Spleen (tissue), 7 donors: Measurements from ENCODE around the gene RFTN1.

Experiments used
- POLR2A ChIP-seq, 3 donors: fragments of 450-650 bp; IDR thresholded peaks; one replicate each; pipeline ENCODE4 v1.5.1; 2017; ENCODE audit warnings: antibody characterized with exemption in 3 of 3, mild to moderate bottlenecking in 1 of 3
- POLR2AphosphoS5 ChIP-seq, 3 donors: sonication (generic); formaldehyde crosslinking; IDR thresholded peaks; one replicate each; pipeline ENCODE4 v1.5.1; 2017; ENCODE audit warnings: antibody characterized with exemption in 3 of 3
- TF ChIP-seq, protein P1 (sequence below), 11 experiments: fragments of 200-600 bp in 7 of 11; fragments of 450-650 bp in 4 of 11; sonication (generic) in 4 of 11; IDR thresholded peaks in 8 of 11; conservative IDR thresholded peaks in 3 of 11; 1 replicate in 7 of 11; 2 replicates in 4 of 11; pipeline versions ENCODE4 v1.4.0 to v1.8.0; 2016 to 2021; ENCODE audit warnings: antibody characterized with exemption in 11 of 11, inconsistent platforms in 4 of 11, mild to moderate bottlenecking in 1 of 11
- donor health status: DM: no; HTN: no; CAD: no; lungs with moderate emphysema.
- donor health status: DM: no; HTN: no; CAD: no.
- donor health status: DM: no; HTN: no; CAD: no.

DNA sequence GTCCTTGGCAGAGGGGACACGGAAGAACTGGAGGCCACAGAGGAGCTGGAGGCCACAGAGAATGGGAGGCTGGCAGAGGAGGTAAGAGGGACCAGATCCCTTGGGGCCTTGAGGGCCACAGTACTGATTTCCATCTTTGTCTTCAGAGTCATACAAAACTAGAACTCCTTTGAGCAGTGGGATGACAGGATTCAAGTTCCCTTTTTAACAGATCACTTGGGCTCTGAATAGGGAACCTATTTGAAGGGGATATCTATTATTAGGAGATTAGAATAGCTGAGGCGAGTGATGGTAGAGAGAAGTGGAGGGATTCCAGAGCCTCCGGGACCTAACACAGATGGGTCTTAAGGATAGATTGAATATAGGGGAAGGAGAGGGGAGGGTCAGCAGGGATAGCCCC is 192.8 kb downstream of the RFTN1 start:
- TF ChIP-seq, protein P1, sequence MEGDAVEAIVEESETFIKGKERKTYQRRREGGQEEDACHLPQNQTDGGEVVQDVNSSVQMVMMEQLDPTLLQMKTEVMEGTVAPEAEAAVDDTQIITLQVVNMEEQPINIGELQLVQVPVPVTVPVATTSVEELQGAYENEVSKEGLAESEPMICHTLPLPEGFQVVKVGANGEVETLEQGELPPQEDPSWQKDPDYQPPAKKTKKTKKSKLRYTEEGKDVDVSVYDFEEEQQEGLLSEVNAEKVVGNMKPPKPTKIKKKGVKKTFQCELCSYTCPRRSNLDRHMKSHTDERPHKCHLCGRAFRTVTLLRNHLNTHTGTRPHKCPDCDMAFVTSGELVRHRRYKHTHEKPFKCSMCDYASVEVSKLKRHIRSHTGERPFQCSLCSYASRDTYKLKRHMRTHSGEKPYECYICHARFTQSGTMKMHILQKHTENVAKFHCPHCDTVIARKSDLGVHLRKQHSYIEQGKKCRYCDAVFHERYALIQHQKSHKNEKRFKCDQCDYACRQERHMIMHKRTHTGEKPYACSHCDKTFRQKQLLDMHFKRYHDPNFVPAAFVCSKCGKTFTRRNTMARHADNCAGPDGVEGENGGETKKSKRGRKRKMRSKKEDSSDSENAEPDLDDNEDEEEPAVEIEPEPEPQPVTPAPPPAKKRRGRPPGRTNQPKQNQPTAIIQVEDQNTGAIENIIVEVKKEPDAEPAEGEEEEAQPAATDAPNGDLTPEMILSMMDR (IDR thresholded peaks at IDR 0.05 in 8 of 11, conservative IDR thresholded peaks at IDR 0.05 in 3 of 11), result no peak
- no peak for TF ChIP-seq POLR2AphosphoS5 (IDR thresholded peaks at IDR 0.05)
- no peak for TF ChIP-seq POLR2A (IDR thresholded peaks at IDR 0.05)
